Activated T-helper 1 cell treated with Interleukin-2 at 50 U/mL for 16 hours (primary cell): Measurements from ENCODE around the gene SAMD14.

Experiments
- DNase-seq: peaks from one replicate; pipeline ENCODE4 v3.0.0-alpha.2; 2020; ENCODE audit warnings: low read depth

Gene SAMD14

DNA sequence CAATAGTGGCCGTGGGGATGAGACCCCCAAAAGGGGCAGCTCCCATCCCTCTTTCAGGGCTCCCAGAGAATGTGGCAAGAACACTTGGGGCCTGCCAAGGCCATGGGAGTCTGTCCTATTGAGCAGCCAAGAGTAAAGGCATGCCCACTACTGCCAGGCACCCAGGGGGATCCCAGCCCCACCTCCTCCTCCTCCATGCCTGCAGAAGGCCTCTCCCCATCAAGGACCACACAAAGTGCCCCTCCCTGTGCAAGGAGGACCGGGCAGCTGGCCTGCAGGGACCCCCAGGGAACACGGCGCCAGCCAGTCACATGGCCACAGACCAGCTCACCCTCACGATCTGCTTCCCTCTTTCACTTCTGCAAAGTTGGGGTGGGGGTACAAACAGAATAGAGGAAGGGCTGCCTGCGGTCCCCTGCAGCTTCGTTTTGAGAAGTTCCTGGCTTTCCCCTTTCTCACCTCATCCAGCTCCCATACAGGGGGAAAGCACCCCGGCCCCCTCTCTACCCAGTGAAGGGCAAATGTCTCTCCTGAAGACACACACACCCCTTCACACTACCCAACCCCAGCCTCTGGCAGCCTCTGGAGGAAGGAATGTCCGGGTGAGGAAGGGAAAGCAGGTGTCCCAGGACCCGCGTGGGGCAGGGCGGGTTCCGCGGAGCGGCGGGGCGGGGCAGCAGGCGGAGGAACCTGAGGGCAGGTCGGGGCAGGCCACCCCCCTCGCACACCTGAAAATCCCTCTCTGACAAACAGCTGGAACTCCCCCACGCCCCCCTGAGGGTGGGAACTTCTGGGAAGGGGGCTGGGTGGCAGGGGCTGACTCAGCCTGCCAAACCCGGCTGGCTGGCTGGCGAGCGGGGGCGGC, 18.5 kb upstream of the SAMD14 start:
- DNase-seq, result peak; percentile 48

- no peak for DNase-seq
Measured at GRCh38 chr17:50147841-50148225, 17.9 kb upstream of the SAMD14 start.

- no peak for DNase-seq
Measured at GRCh38 chr17:50146927-50147665, 17.1 kb upstream of the SAMD14 start.

DNA sequence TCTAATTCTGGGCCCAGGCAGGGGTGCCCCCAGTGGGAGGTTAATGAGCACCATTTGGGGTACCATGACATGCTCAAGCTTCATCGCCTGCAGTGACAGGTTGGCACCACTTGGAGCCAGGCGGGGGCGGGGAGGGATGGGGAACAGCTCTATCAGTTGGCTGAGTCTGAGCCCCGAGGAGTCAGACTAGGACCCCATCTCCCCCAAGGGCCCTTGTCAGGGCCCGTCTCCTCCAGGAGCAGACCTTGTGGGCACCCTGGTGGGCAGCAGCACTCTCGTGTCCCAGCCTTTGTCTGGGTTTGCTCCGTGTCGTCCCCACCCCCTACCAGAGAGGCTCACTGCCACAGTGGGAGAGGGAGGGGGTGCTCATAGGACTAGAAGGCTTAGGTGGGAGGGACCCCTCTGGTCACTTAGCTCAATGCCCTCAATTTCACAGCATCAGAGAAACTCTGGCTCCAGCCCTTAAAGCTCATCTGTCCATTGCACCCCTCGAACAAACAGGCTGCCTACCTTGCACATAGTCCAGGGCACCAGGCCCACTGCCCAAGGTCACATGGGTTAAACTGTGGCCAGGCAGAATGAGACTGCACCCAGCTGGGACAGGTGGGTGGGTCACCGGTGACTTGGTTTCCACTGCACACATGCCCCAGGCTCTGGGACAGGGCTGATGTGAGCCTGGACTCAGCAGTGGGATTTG, 16.4 kb upstream of the SAMD14 start:
- no peak for DNase-seq

- DNase-seq, result no peak
Measured at GRCh38 chr17:50145532-50146229, 15.7 kb upstream of the SAMD14 start.

DNA sequence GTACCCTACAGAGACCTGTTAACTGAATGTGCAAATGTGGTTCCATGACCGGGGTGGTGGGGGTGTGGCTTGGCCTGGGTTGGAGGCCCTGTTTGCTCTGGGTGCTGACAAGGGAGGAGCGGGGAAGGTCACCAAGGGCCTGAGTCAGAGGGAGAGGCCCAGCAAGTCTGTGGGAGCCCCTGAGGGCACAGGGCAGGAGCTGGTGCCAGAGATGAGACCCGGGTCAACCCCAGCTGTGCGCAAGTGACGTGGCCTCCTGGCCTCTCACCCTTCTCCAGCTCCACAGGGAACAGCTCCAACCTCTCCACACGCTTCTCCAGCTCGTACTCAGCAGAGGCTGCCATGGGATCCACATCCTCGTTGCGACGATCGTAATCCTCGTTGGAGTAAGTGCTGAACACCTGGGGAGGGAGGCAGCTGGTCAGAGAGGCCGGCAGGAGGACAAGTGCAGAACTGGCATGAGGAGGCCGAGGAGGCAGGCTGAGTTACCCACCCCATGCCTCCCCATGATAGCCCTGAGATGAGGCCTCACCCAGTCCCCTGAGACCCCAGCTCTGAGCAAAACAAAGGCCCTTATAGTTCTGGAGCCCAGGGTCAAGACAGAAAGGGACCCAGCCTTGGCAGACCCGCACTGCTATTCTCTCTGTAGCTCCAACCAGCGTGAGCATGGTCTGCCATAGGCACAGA, 15.0 kb upstream of the SAMD14 start:
- no peak for DNase-seq

GRCh38 chr17:50144355-50144754, 14.4 kb upstream of the SAMD14 start:
- DNase-seq, result no peak

DNA sequence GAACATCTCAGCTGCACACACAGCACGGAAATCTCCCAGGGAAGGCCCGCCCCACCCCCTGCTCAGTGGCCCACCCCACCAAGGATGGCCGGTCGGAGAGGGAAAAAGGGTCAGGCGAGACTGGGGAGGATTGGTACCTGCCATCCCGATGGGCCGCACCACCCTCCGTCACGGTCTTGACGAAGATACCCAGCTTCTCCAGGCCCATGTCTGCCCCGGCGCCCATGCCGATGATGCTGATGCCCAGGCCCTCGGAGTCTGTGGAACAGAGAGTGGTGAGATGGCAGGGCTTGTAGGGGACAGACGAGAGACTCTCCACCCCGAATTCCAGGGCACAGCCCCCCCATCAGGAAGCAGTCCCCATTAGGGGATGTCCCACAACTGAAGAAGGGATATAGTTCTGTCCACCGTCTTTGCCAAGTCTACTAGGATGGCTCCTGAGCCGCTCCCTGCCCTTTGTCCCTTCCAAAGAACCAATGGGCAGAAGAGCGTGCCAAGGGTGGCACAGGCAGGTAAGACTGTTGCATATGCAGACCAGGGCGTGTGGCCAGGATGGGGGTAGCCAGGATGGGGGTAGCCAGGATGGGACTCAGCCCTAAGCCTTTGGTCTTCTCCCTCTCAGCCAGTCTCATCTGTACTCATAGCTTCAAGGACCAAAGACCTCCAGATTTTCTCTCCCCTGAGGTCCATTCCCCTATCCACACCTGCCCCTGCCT, 13.7 kb upstream of the SAMD14 start:
- no peak for DNase-seq

DNA sequence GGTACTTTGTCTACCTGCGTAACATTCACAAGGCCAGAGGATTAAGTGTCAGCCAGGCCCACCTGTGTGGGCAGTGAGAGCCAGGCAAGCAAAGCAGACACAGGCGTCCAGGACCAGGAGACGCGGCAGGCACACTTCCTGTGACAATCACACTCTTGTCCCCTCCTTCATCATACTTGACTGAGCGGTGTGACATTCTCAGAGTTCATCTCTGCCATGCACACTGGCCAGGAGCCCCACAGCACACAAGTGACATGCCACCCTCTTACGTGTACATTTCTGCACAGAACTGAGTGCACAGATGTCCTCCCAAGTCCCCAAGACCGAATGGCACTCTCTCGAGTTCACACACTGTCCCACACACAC, 11.8 kb upstream of the SAMD14 start:
- DNase-seq, result no peak

GRCh38 chr17:50141026-50141744, 11.2 kb upstream of the SAMD14 start:
- DNase-seq, result no peak

DNA sequence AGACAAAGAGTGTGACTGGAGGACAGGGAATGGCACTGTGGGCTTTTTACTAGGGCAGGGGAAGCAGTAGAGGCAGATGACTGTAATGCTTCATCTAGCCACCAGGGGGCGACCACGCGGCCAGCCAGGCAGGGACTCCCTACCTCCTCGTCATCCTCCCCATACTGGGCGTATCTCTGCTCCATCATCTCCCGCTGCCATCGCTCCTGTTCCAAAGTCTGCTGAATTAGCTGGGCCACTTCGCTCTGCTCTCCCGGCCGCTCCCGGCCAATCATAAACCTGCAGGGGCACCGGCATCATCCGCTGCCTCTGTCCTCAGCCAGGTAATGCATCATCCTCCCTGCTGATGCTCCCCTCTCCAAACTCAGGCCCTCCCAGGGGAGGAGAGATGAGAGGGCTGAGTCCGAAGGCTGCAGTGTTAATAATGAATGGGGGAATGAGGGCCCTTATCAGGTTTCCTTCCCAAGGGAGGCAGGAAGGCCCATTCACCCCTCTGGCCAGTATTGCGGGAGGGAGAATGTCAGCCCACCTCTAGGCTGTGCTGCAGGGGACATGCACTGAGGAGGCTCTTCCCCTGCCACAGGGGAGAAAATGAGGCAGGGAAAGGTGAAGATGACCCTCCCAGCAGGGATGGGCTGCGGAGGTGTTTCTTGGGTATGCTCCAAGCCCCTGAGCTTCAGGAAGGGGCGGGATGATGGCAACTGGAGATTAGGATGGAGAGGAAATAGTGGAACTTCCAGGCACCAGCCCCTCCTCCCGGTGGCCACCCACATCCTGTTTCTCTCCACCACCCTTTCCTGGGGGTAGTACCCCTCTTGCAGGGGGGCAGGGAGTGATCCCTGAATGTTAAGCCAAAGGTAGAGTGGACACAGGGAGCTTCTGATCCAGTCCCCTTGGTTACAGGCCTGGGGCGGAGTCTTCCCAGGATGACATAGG, 10.3 kb upstream of the SAMD14 start:
- DNase-seq, result peak; percentile 69

- no peak for DNase-seq
Measured at GRCh38 chr17:50139185-50139783, 9.3 kb upstream of the SAMD14 start.

DNA sequence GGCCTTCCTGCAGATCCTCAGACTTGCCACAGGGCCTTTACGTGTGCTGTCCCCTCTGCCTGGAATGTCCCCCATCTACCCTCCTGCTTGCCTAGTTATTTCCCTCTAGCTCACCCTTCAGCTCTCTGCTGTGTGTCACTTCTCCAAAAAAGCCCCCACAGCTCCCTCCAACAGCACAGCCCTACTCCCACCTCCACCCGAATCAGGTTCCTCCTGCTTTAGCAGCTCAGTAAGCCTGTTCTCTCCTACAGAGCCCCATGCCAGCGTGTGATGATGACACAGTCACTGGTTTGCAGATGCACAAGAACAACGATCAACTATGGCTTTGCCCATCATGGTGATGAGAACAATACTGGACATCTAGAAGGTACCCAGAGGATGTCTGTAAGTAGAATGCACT, 7.1 kb upstream of the SAMD14 start:
- no peak for DNase-seq

GRCh38 chr17:50136096-50136687, 6.2 kb upstream of the SAMD14 start:
- DNase-seq, result no peak

- DNase-seq, result no peak
Measured at GRCh38 chr17:50135316-50136095, 5.5 kb upstream of the SAMD14 start.

GRCh38 chr17:50134206-50135110, 4.5 kb upstream of the SAMD14 start:
- no peak for DNase-seq

- no peak for DNase-seq
Measured at GRCh38 chr17:50133769-50134099, 3.8 kb upstream of the SAMD14 start.
